DMS153 (cell line): Measurements from ENCODE around the gene ENTPD3.
A peak's percentile ranks its signal among the peaks of the same experiment; 100 is the strongest.
"Not testable (repeated sequence)": the region's sequence is repeated elsewhere in the genome, so short reads cannot be mapped to it uniquely, and the experiment has no call there.

Experiments used
- DNase-seq: peaks from one replicate; lab custom pipeline; 2025; lab: John Stamatoyannopoulos, UW

The ENTPD3 gene

GRCh38 chr3:40460481-40460880 lies 73.5 kb downstream of the ENTPD3 start:
- DNase-seq: not testable (repeated sequence)

- DNase-seq: no peak
These were observed 74.2 kb downstream of the ENTPD3 start for GRCh38 chr3:40461161-40461560.

- not testable (repeated sequence) for DNase-seq
These were observed 75.9 kb downstream of the ENTPD3 start for GRCh38 chr3:40462838-40463237.

- DNase-seq: no peak
These were observed 76.6 kb downstream of the ENTPD3 start for GRCh38 chr3:40463579-40463978.

GRCh38 chr3:40464339-40465110 lies 77.5 kb downstream of the ENTPD3 start:
- DNase-seq: no peak

GRCh38 chr3:40465111-40465407 lies 78.1 kb downstream of the ENTPD3 start:
- DNase-seq: no peak

GRCh38 chr3:40465456-40465855 lies 78.5 kb downstream of the ENTPD3 start:
- DNase-seq: no peak

- DNase-seq: no peak
These were observed 81.0 kb downstream of the ENTPD3 start for GRCh38 chr3:40468018-40468417.

- DNase-seq: no peak
These were observed 83.7 kb downstream of the ENTPD3 start for GRCh38 chr3:40470701-40471100.

- DNase-seq: peak; percentile 5
These were observed 89.8 kb downstream of the ENTPD3 start, which contains the start of gene ZNF619 for GRCh38 chr3:40476478-40477470. Gene ZNF619 (plus strand): TSS chr3:40477122. CDS start chr3:40477980, 858 bp downstream.

- DNase-seq: no peak
These were observed 90.7 kb downstream of the ENTPD3 start for GRCh38 chr3:40477666-40478065.
